KOPT-K1 (cell line): Measurements from ENCODE around the gene PSENEN.

Experiments used
- H3K27ac ChIP-seq: fragments of 200-600 bp; sonication (generic); 2 replicates; pipeline ENCODE4 v1.5.1; 2016; ENCODE audit warnings: antibody characterized with exemption, mild to moderate bottlenecking, low read depth, low read length; ENCODE audit not compliant: poor library complexity, severe bottlenecking
- H3K36me3 ChIP-seq: fragments of 200-600 bp; sonication (generic); 2 replicates; pipeline ENCODE4 v1.5.1; 2017; ENCODE audit warnings: antibody characterized with exemption, mild to moderate bottlenecking, low read length, moderate library complexity; ENCODE audit not compliant: insufficient read depth
- H3K9me3 ChIP-seq: fragments of 200-600 bp; sonication (generic); 2 replicates; pipeline ENCODE4 v1.5.1; 2017; ENCODE audit warnings: antibody characterized with exemption, low read length, mild to moderate bottlenecking; ENCODE audit not compliant: insufficient read depth, poor library complexity, severe bottlenecking

PSENEN gene

GRCh38 chr19:35750167-35750566, 4.7 kb downstream of the PSENEN start:
- Histone ChIP-seq H3K27ac (no peak overlapping the region), H3K9me3 (no peaks in the 10 kb centered on the region), H3K36me3 (peaks cover 23% of the 10 kb centered on the region; the same call in 1 of the 2 replicates)

- Histone ChIP-seq H3K9me3 (no peaks in the 10 kb centered on the region), H3K27ac (no peak overlapping the region), H3K36me3 (peaks cover 23% of the 10 kb centered on the region; the same call in 1 of the 2 replicates)
These were observed 6.6 kb downstream of the PSENEN start for GRCh38 chr19:35751839-35752745.

GRCh38 chr19:35752746-35753350, 7.4 kb downstream of the PSENEN start:
- no peak overlapping the region for H3K27ac ChIP-seq
- peaks cover 23% of the 10 kb centered on the region; the same call in 1 of the 2 replicates for H3K36me3 ChIP-seq
- H3K9me3 ChIP-seq: no peaks in the 10 kb centered on the region

GRCh38 chr19:35753634-35754369, 8.4 kb downstream of the PSENEN start:
- peaks cover 23% of the 10 kb centered on the region; the same call in 1 of the 2 replicates for H3K36me3 ChIP-seq
- no peak overlapping the region for H3K27ac ChIP-seq
- no peaks in the 10 kb centered on the region for H3K9me3 ChIP-seq

GRCh38 chr19:35754370-35755130, 9.1 kb downstream of the PSENEN start:
- peaks cover 25% of the 10 kb centered on the region; the same call in 1 of the 2 replicates for H3K36me3 ChIP-seq
- no peaks in the 10 kb centered on the region for H3K9me3 ChIP-seq
- H3K27ac ChIP-seq: no peak overlapping the region

GRCh38 chr19:35755131-35755549, 9.7 kb downstream of the PSENEN start:
- Histone ChIP-seq H3K9me3 (no peaks in the 10 kb centered on the region), H3K36me3 (peaks cover 31% of the 10 kb centered on the region; the same call in 1 of the 2 replicates), H3K27ac (no peak overlapping the region)

GRCh38 chr19:35755550-35756376, 10.3 kb downstream of the PSENEN start:
- no peak overlapping the region for H3K27ac ChIP-seq
- H3K36me3 ChIP-seq: peaks cover 37% of the 10 kb centered on the region; the same call in 1 of the 2 replicates
- no peaks in the 10 kb centered on the region for H3K9me3 ChIP-seq

- Histone ChIP-seq H3K27ac (peak within 1 kb of the TSS; percentile 89), H3K36me3 (peaks cover 44% of the 10 kb centered on the region), H3K9me3 (no peaks in the 10 kb centered on the region)
These were observed 11.2 kb downstream of the PSENEN start, which contains the start of gene HSPB6 for GRCh38 chr19:35756377-35757230. Gene HSPB6, minus strand, starts transcription at chr19:35757029. Its CDS starts 21 bp downstream, at chr19:35757008.

GRCh38 chr19:35757231-35757748, 11.8 kb downstream of the PSENEN start:
- Histone ChIP-seq H3K9me3 (no peaks in the 10 kb centered on the region), H3K36me3 (peaks cover 48% of the 10 kb centered on the region), H3K27ac (peak overlapping the region; percentile 89)

- Histone ChIP-seq H3K36me3 (peaks cover 46% of the 10 kb centered on the region), H3K27ac (peak within 1 kb of the TSS; percentile 89)
These were observed 12.5 kb downstream of the PSENEN start, which contains the start of gene PROSER3 for GRCh38 chr19:35757749-35758608. Gene PROSER3, plus strand, starts transcription at chr19:35758176. Its CDS starts 40 bp downstream, at chr19:35758216.

GRCh38 chr19:35759697-35760096, 14.2 kb downstream of the PSENEN start:
- Histone ChIP-seq H3K9me3 (no peaks in the 10 kb centered on the region), H3K27ac (no peak overlapping the region), H3K36me3 (peaks cover 47% of the 10 kb centered on the region)

More at GRCh38 chr19:35757749-35758608, 12.5 kb downstream of the PSENEN start, which contains the start of gene PROSER3:
- no peaks in the 10 kb centered on the region for H3K9me3 ChIP-seq
